Measurements from ENCODE around the gene ANKRD52.

The ANKRD52 gene

GRCh38 chr12:56221232-56221756 is 36.9 kb downstream of the ANKRD52 start:
- peak overlapping the region; percentile 100 for H3K27ac Mint-ChIP-seq
- H3K4me1 Mint-ChIP-seq = peaks cover 44% of the 10 kb centered on the region
- H3K4me3 Mint-ChIP-seq = peak overlapping the region; percentile 96 to 98 (median 98)
- H3K9me3 Mint-ChIP-seq = no peaks in the 10 kb centered on the region
- no peaks in the 10 kb centered on the region for H3K27me3 Mint-ChIP-seq (ENCODE audit: low read depth)
- H3K36me3 Mint-ChIP-seq (ENCODE audit: low read depth) = peaks cover 14% of the 10 kb centered on the region
- TF ChIP-seq CTCF (IDR thresholded peaks at IDR 0.05; ENCODE audit: unreplicated experiment in 3 of 3) = no peak

GRCh38 chr12:56220611-56221231 is 37.5 kb downstream of the ANKRD52 start:
- peak overlapping the region; percentile 100 for H3K27ac Mint-ChIP-seq
- H3K36me3 Mint-ChIP-seq (ENCODE audit: low read depth) = peaks cover 16% of the 10 kb centered on the region
- peak overlapping the region; percentile 96 to 98 (median 98) for H3K4me3 Mint-ChIP-seq
- TF ChIP-seq CTCF (IDR thresholded peaks at IDR 0.05; ENCODE audit: unreplicated experiment in 3 of 3) = no peak
- peaks cover 44% of the 10 kb centered on the region for H3K4me1 Mint-ChIP-seq
- no peaks in the 10 kb centered on the region for H3K9me3 Mint-ChIP-seq
- no peaks in the 10 kb centered on the region for H3K27me3 Mint-ChIP-seq (ENCODE audit: low read depth)

GRCh38 chr12:56219840-56220239 is 38.3 kb downstream of the ANKRD52 start:
- Mint-ChIP-seq H3K4me1 (peaks cover 37% of the 10 kb centered on the region), H3K9me3 (no peaks in the 10 kb centered on the region), H3K4me3 (peak overlapping the region; percentile 68 to 78 (median 77)), H3K27me3 (ENCODE audit: low read depth) (no peaks in the 10 kb centered on the region), H3K27ac (peak overlapping the region in 2 of 3 experiments; percentile 63 to 76), H3K36me3 (ENCODE audit: low read depth) (peaks cover 22% of the 10 kb centered on the region)
- no peak for TF ChIP-seq CTCF (IDR thresholded peaks at IDR 0.05; ENCODE audit: unreplicated experiment in 3 of 3)

- Mint-ChIP-seq H3K27me3 (ENCODE audit: low read depth) (no peaks in the 10 kb centered on the region), H3K4me1 (peaks cover 12% of the 10 kb centered on the region), H3K36me3 (ENCODE audit: low read depth) (peaks cover 43% of the 10 kb centered on the region), H3K9me3 (no peaks in the 10 kb centered on the region), H3K4me3 (peak overlapping the region; percentile 11 to 38 (median 27)), H3K27ac (peak overlapping the region in 2 of 3 experiments; percentile 45 to 78)
- TF ChIP-seq CTCF (IDR thresholded peaks at IDR 0.05; ENCODE audit: unreplicated experiment in 3 of 3) = no peak
Measured at GRCh38 chr12:56216461-56216860, 41.7 kb downstream of the ANKRD52 start.

GRCh38 chr12:56213878-56214277 is 44.3 kb downstream of the ANKRD52 start:
- Mint-ChIP-seq H3K4me3 (no peak overlapping the region), H3K9me3 (no peaks in the 10 kb centered on the region), H3K27me3 (ENCODE audit: low read depth) (no peaks in the 10 kb centered on the region), H3K4me1 (peaks cover 4% of the 10 kb centered on the region), H3K27ac (no peak overlapping the region), H3K36me3 (ENCODE audit: low read depth) (peaks cover 63% of the 10 kb centered on the region)
- no peak for TF ChIP-seq CTCF (IDR thresholded peaks at IDR 0.05; ENCODE audit: unreplicated experiment in 3 of 3)

- Mint-ChIP-seq H3K36me3 (ENCODE audit: low read depth) (peaks cover 72% of the 10 kb centered on the region), H3K4me3 (no peak overlapping the region), H3K27ac (no peak overlapping the region), H3K27me3 (ENCODE audit: low read depth) (no peaks in the 10 kb centered on the region), H3K4me1 (peaks cover 4% of the 10 kb centered on the region), H3K9me3 (no peaks in the 10 kb centered on the region)
- TF ChIP-seq CTCF (IDR thresholded peaks at IDR 0.05; ENCODE audit: unreplicated experiment in 3 of 3) = no peak
Measured at GRCh38 chr12:56212361-56212760, 45.8 kb downstream of the ANKRD52 start.

Measured in nephron (organoid).